GM23338 (cell line): ENCODE data around the gene THRB. TPM values are rescaled to one million over a fixed set of nuclear protein-coding genes. Genes with fewer than 3 reads are reported as not detected.

Experiments used
- ATAC-seq: fragments of 200-7000 bp; cut with Tn5 transposase; 3 replicates; pipeline ENCODE4 v1.9.1; 2020
- DNase-seq: peaks from one replicate; pipeline ENCODE4 v3.0.0-alpha.2; 2015; ENCODE audit warnings: low spot score
- H2AFZ ChIP-seq: fragments of 200-600 bp; sonication (generic); 2 replicates; pipeline ENCODE4 v1.8.0; 2016; ENCODE audit warnings: antibody characterized with exemption, mild to moderate bottlenecking, moderate library complexity
- H3F3A ChIP-seq: fragments of 200-600 bp; sonication (generic); replicated peaks from 2 replicates; pipeline ENCODE4 v1.8.0; 2017; ENCODE audit warnings: antibody characterized with exemption, mixed run types, low read depth
- H3K27ac ChIP-seq: fragments of 200-600 bp; sonication (generic); 2 replicates; pipeline ENCODE4 v1.6.1; 2016; ENCODE audit warnings: low read depth
- H3K27me3 ChIP-seq: fragments of 200-600 bp; sonication (generic); 2 replicates; pipeline ENCODE4 v1.8.0; 2016; ENCODE audit warnings: mild to moderate bottlenecking, mixed run types, moderate library complexity; ENCODE audit not compliant: insufficient read depth
- H3K36me3 ChIP-seq: fragments of 200-600 bp; sonication (generic); 2 replicates; pipeline ENCODE4 v1.8.0; 2016; ENCODE audit warnings: mild to moderate bottlenecking; ENCODE audit not compliant: insufficient read depth
- H3K4me1 ChIP-seq: fragments of 200-600 bp; sonication (generic); 2 replicates; pipeline ENCODE4 v1.8.0; 2016; ENCODE audit warnings: mild to moderate bottlenecking, moderate library complexity; ENCODE audit not compliant: insufficient read depth
- H3K4me2 ChIP-seq: fragments of 200-600 bp; sonication (generic); 2 replicates; pipeline ENCODE4 v1.7.1; 2017; ENCODE audit warnings: mixed run types
- H3K4me3 ChIP-seq: fragments of 200-600 bp; sonication (generic); 2 replicates; pipeline ENCODE4 v1.6.1; 2016; ENCODE audit warnings: mixed run types
- H3K79me2 ChIP-seq: fragments of 200-600 bp; sonication (generic); replicated peaks from 2 replicates; pipeline ENCODE4 v1.8.0; 2017; ENCODE audit warnings: mild to moderate bottlenecking; ENCODE audit not compliant: insufficient read depth
- H3K9me2 ChIP-seq: fragments of 200-600 bp; sonication (generic); 2 replicates; pipeline ENCODE4 v1.8.0; 2017; ENCODE audit not compliant: insufficient read depth
- H4K20me1 ChIP-seq: fragments of 200-600 bp; sonication (generic); replicated peaks from 2 replicates; pipeline ENCODE4 v1.8.0; 2017; ENCODE audit warnings: mild to moderate bottlenecking; ENCODE audit not compliant: insufficient read depth
- H3K27ac Mint-ChIP-seq: 2 replicates; pipeline ENCODE4 v1.8.0; 2020; ENCODE audit warnings: inconsistent platforms, mild to moderate bottlenecking, moderate library complexity, mixed read lengths
- H3K27me3 Mint-ChIP-seq: 3 replicates; pipeline ENCODE4 v1.8.0; 2022; ENCODE audit warnings: low read depth, mild to moderate bottlenecking, moderate library complexity, mixed read lengths, inconsistent platforms; ENCODE audit not compliant: insufficient read depth, poor library complexity
- H3K36me3 Mint-ChIP-seq: 3 replicates; pipeline ENCODE4 v1.8.0; 2021; ENCODE audit warnings: low read depth, mild to moderate bottlenecking, inconsistent platforms, moderate library complexity, mixed read lengths
- H3K4me1 Mint-ChIP-seq: 3 replicates; pipeline ENCODE4 v1.8.0; 2020; ENCODE audit warnings: mild to moderate bottlenecking, inconsistent platforms, mixed read lengths
- H3K4me3 Mint-ChIP-seq: 3 replicates; pipeline ENCODE4 v1.8.0; 2021; ENCODE audit warnings: moderate library complexity, mild to moderate bottlenecking, inconsistent platforms, mixed read lengths
- H3K9me3 Mint-ChIP-seq: 3 replicates; pipeline ENCODE4 v1.8.0; 2020; ENCODE audit warnings: moderate library complexity, mild to moderate bottlenecking, inconsistent platforms, mixed read lengths
- CREB1 ChIP-seq: fragments of 250-450 bp; sonication (Bioruptor Pico); IDR thresholded peaks from 2 replicates; pipeline ENCODE4 v1.5.0; 2020; ENCODE audit warnings: low read depth, mild to moderate bottlenecking, moderate library complexity
- ETS1 ChIP-seq: IDR thresholded peaks from 2 replicates; pipeline ENCODE4 v1.6.1; 2016; ENCODE audit warnings: antibody characterized with exemption
- JUNB ChIP-seq: IDR thresholded peaks from one replicate; pipeline ENCODE4 v1.6.1; 2016; ENCODE audit warnings: antibody characterized with exemption; ENCODE audit not compliant: unreplicated experiment
- NANOG ChIP-seq: IDR thresholded peaks from 2 replicates; pipeline ENCODE4 v1.6.1; 2016; ENCODE audit warnings: antibody characterized with exemption, borderline replicate concordance
- ZNF114 ChIP-seq: fragments of 250-450 bp; sonication (Bioruptor Pico); IDR thresholded peaks from 2 replicates; pipeline ENCODE4 v1.5.0; 2020; ENCODE audit warnings: mild to moderate bottlenecking, moderate library complexity
- ZNF331 ChIP-seq: fragments of 250-450 bp; sonication (Bioruptor Pico); IDR thresholded peaks from 2 replicates; pipeline ENCODE4 v1.5.0; 2020; ENCODE audit warnings: low read depth, mild to moderate bottlenecking, moderate library complexity
- ZNF462 ChIP-seq: fragments of 250-450 bp; sonication (Bioruptor Pico); IDR thresholded peaks from 2 replicates; pipeline ENCODE4 v1.5.0; 2020; ENCODE audit warnings: mild to moderate bottlenecking, moderate library complexity
- polyA plus RNA-seq: library from polyadenylated mRNA; unstranded; fragments of >200 nt; fragmentation: Nextera tagmentation; extraction: Ambion mirVana; gene quantifications from 2 replicates; pipeline ENCODE4 v1.2.1, GENCODE V29; 2016
- total RNA-seq: library from RNA; depleted of rRNA; stranded (reverse); fragments of >200 nt; shearing (Covaris generic); gene quantifications from 2 replicates; pipeline ENCODE4 v1.2.3, GENCODE V29; 2014

The THRB gene
- total and polyA plus RNA-seq, 2 experiments from 2014 or later = 1.7 to 3.2 TPM

- TF ChIP-seq ETS1 (no peak), JUNB (no peak), ZNF331 (CRISPR knock-in tag) (no peak), ZNF462 (no peak)
Measured at GRCh38 chr3:24316887-24317383, 177.7 kb downstream of the THRB start (continued).

- no peak overlapping the region for H3K4me2 ChIP-seq
- Mint-ChIP-seq H3K4me3 (no peak overlapping the region), H3K36me3 (no peaks in the 10 kb centered on the region), H3K4me1 (no peaks in the 10 kb centered on the region), H3K9me3 (no peaks in the 10 kb centered on the region), H3K27ac (no peak overlapping the region), H3K27me3 (peaks cover 3% of the 10 kb centered on the region)
- no peaks in the 10 kb centered on the region for H3K36me3 ChIP-seq
- H3K79me2 ChIP-seq = no peaks in the 10 kb centered on the region
- DNase-seq (no peak), ATAC-seq (no peak)
- H3K27ac ChIP-seq = no peak overlapping the region
- TF ChIP-seq ZNF462 (no peak), NANOG (no peak), ZNF114 (CRISPR knock-in tag) (no peak), CREB1 (CRISPR knock-in tag) (no peak), ETS1 (no peak)
- H3K4me1 ChIP-seq = no peaks in the 10 kb centered on the region
- no peaks in the 10 kb centered on the region for H4K20me1 ChIP-seq
- no peak overlapping the region for H3K4me3 ChIP-seq
- H3F3A ChIP-seq = no peaks in the 10 kb centered on the region
- H3K9me2 ChIP-seq = 0 out of 2 replicates have a peak, but pooled peaks cover 12% of the 10 kb centered on the region
- no peaks in the 10 kb centered on the region for H3K27me3 ChIP-seq
- H2AFZ ChIP-seq = no peak overlapping the region
Measured at GRCh38 chr3:24315971-24316370, 178.7 kb downstream of the THRB start.
